Ovary (tissue), 3 donors: ENCODE results near the gene SASH3.

Source experiments
- POLR2A ChIP-seq: fragments of 450-650 bp; IDR thresholded peaks from one replicate; pipeline ENCODE4 v1.6.1; 2017; ENCODE audit warnings: antibody characterized with exemption, mild to moderate bottlenecking, moderate library complexity
- TF ChIP-seq, protein P1 (sequence below), 3 donors: fragments of 450-650 bp in 2 of 3; fragments of 200-600 bp in 1 of 3; IDR thresholded peaks; one replicate each; pipeline versions ENCODE4 v1.5.1 to v1.8.0; 2016 to 2022; ENCODE audit warnings: antibody characterized with exemption in 3 of 3, mild to moderate bottlenecking in 1 of 3
- donor health status: DM: no; HTN: no; CAD: no.

DNA sequence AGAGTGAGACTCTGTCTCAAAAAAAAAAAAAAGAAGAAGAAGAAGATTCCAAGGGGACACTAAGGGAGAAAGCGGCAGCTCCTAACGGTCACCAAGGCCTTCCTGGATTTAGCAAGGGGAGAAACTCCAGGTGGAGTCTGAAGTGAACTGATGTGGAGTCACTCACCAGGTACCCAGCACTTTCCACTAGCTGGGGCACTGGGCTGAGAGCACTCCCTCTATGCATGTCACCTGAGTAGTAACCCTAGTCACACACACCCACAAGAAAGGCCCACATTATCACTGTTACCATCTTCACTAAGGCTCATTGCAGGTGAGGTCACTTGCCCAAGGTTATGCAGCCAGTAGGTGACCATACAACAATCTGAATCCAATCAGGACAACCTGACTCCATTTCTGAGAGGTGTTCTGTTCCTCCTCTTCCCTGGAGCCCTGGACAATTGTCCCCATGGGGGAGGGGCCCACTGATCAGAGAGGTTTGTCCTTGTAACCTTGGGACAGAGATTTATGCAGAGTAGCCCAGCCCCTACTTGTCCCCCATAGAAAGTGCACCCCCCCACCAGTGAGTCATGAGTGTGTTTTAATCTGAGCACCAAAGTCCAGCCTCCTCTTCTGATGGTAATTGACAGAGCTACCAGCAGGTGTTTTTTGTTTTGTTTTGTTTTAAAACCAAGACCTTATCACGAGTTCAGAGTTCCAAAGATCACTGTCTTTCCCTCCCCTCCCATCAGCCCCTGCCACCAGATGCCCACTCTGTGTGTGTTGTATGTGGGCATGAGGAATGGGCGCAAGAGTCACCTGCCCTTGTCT lies 5.9 kb upstream of the SASH3 start:
- TF ChIP-seq, protein P1, sequence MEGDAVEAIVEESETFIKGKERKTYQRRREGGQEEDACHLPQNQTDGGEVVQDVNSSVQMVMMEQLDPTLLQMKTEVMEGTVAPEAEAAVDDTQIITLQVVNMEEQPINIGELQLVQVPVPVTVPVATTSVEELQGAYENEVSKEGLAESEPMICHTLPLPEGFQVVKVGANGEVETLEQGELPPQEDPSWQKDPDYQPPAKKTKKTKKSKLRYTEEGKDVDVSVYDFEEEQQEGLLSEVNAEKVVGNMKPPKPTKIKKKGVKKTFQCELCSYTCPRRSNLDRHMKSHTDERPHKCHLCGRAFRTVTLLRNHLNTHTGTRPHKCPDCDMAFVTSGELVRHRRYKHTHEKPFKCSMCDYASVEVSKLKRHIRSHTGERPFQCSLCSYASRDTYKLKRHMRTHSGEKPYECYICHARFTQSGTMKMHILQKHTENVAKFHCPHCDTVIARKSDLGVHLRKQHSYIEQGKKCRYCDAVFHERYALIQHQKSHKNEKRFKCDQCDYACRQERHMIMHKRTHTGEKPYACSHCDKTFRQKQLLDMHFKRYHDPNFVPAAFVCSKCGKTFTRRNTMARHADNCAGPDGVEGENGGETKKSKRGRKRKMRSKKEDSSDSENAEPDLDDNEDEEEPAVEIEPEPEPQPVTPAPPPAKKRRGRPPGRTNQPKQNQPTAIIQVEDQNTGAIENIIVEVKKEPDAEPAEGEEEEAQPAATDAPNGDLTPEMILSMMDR (IDR thresholded peaks at IDR 0.05): no peak
- no peak for TF ChIP-seq POLR2A
